ENCODE data around the gene TSPAN33. TPM values are rescaled to one million over a fixed set of nuclear protein-coding genes. Genes with fewer than 3 reads are reported as not detected.

The TSPAN33 gene
- total and polyA plus RNA-seq, 2 of the 13 experiments (the other 11 are each of a cell fraction or from before 2014, with no cell fraction given): 15.3 to 16.5 TPM

DNA sequence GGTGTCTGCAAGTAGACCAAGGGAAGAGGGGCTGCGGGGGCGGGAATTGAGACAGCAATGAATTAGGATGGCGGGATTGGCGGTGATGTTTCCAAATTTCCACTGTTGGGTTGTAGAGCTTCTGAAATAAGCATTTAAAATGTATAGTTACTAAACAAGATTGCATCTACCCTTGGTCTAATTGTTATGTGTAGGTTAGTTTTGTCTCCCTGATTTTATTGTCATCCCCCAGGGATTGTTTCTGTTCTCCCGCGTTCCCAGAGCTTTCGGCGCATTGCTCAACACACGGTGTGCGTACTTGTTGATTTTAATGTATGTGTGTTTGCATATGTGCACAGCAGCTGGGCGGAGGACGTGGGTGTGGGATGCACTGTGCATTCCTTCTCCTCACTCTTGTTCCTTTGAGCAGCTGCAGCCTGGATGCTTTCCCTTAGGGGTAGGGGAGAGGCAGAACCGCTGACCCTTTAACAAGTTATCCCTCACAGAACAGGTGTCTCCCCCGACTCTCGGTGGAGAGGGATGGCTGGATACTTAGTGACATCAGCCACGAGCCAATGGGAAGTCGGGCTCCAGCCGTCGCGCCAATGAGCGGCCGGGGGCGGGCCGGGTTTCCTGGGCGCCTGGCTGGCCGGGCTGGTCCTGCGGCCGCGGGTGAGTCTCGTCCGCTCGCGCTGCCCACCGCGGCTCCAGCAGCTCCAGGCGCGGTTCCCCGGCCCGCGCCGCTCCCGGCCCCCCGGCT lies at the start of gene TSPAN33 (continued):
- TF ChIP-seq LCORL (IDR thresholded peaks at IDR 0.05) (no peak), LCORL (CRISPR knock-in tag; IDR thresholded peaks at IDR 0.05) (no peak), SOX6 (IDR thresholded peaks at IDR 0.05) (no peak), SOX6 (CRISPR knock-in tag; IDR thresholded peaks at IDR 0.05) (peak; percentile 31; the same call in 1 of the 2 replicates), ZNF75D (CRISPR knock-in tag; IDR thresholded peaks at IDR 0.05; ENCODE audit: borderline replicate concordance) (no peak), SRSF9 (IDR thresholded peaks at IDR 0.05; ENCODE audit: borderline replicate concordance, insufficient read depth, low read depth, low read length, poor library complexity, severe bottlenecking) (no peak), TAF15 (IDR thresholded peaks at IDR 0.05; ENCODE audit: low read depth, low read length, poor library complexity, severe bottlenecking) (no peak), SP5 (CRISPR knock-in tag; IDR thresholded peaks at IDR 0.05; ENCODE audit: borderline replicate concordance, low read depth) (no peak), ZSCAN20 (CRISPR knock-in tag; IDR thresholded peaks at IDR 0.05; ENCODE audit: borderline replicate concordance) (no peak), MAF1 (CRISPR knock-in tag; IDR thresholded peaks at IDR 0.05; ENCODE audit: borderline replicate concordance) (no peak), GPN1 (CRISPR knock-in tag; IDR thresholded peaks at IDR 0.05; ENCODE audit: borderline replicate concordance) (no peak), KDM3A (CRISPR knock-in tag; IDR thresholded peaks at IDR 0.05; ENCODE audit: low read depth) (no peak)
- TF ChIP-seq, protein P1, sequence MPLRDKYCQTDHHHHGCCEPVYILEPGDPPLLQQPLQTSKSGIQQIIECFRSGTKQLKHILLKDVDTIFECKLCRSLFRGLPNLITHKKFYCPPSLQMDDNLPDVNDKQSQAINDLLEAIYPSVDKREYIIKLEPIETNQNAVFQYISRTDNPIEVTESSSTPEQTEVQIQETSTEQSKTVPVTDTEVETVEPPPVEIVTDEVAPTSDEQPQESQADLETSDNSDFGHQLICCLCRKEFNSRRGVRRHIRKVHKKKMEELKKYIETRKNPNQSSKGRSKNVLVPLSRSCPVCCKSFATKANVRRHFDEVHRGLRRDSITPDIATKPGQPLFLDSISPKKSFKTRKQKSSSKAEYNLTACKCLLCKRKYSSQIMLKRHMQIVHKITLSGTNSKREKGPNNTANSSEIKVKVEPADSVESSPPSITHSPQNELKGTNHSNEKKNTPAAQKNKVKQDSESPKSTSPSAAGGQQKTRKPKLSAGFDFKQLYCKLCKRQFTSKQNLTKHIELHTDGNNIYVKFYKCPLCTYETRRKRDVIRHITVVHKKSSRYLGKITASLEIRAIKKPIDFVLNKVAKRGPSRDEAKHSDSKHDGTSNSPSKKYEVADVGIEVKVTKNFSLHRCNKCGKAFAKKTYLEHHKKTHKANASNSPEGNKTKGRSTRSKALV (CRISPR knock-in tag; IDR thresholded peaks at IDR 0.05): no peak; the same call in 1 of the 2 replicates
- TF ChIP-seq, protein P2, sequence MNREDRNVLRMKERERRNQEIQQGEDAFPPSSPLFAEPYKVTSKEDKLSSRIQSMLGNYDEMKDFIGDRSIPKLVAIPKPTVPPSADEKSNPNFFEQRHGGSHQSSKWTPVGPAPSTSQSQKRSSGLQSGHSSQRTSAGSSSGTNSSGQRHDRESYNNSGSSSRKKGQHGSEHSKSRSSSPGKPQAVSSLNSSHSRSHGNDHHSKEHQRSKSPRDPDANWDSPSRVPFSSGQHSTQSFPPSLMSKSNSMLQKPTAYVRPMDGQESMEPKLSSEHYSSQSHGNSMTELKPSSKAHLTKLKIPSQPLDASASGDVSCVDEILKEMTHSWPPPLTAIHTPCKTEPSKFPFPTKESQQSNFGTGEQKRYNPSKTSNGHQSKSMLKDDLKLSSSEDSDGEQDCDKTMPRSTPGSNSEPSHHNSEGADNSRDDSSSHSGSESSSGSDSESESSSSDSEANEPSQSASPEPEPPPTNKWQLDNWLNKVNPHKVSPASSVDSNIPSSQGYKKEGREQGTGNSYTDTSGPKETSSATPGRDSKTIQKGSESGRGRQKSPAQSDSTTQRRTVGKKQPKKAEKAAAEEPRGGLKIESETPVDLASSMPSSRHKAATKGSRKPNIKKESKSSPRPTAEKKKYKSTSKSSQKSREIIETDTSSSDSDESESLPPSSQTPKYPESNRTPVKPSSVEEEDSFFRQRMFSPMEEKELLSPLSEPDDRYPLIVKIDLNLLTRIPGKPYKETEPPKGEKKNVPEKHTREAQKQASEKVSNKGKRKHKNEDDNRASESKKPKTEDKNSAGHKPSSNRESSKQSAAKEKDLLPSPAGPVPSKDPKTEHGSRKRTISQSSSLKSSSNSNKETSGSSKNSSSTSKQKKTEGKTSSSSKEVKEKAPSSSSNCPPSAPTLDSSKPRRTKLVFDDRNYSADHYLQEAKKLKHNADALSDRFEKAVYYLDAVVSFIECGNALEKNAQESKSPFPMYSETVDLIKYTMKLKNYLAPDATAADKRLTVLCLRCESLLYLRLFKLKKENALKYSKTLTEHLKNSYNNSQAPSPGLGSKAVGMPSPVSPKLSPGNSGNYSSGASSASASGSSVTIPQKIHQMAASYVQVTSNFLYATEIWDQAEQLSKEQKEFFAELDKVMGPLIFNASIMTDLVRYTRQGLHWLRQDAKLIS (CRISPR knock-in tag; IDR thresholded peaks at IDR 0.05): no peak
- TF ChIP-seq, protein P3, sequence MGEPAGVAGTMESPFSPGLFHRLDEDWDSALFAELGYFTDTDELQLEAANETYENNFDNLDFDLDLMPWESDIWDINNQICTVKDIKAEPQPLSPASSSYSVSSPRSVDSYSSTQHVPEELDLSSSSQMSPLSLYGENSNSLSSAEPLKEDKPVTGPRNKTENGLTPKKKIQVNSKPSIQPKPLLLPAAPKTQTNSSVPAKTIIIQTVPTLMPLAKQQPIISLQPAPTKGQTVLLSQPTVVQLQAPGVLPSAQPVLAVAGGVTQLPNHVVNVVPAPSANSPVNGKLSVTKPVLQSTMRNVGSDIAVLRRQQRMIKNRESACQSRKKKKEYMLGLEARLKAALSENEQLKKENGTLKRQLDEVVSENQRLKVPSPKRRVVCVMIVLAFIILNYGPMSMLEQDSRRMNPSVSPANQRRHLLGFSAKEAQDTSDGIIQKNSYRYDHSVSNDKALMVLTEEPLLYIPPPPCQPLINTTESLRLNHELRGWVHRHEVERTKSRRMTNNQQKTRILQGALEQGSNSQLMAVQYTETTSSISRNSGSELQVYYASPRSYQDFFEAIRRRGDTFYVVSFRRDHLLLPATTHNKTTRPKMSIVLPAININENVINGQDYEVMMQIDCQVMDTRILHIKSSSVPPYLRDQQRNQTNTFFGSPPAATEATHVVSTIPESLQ (CRISPR knock-in tag; conservative IDR thresholded peaks at IDR 0.05): no peak
- TF ChIP-seq, protein P4, sequence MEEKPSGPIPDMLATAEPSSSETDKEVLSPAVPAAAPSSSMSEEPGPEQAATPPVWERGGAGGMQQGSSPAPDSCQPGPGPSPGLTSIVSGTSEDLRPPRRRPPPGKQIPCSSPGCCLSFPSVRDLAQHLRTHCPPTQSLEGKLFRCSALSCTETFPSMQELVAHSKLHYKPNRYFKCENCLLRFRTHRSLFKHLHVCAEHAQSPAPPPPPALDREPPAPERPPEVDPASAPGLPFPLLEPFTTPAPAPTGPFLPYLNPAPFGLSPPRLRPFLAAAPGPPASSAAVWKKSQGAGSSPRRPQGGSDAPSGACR (CRISPR knock-in tag; IDR thresholded peaks at IDR 0.05): no peak
- TF ChIP-seq, protein P5, sequence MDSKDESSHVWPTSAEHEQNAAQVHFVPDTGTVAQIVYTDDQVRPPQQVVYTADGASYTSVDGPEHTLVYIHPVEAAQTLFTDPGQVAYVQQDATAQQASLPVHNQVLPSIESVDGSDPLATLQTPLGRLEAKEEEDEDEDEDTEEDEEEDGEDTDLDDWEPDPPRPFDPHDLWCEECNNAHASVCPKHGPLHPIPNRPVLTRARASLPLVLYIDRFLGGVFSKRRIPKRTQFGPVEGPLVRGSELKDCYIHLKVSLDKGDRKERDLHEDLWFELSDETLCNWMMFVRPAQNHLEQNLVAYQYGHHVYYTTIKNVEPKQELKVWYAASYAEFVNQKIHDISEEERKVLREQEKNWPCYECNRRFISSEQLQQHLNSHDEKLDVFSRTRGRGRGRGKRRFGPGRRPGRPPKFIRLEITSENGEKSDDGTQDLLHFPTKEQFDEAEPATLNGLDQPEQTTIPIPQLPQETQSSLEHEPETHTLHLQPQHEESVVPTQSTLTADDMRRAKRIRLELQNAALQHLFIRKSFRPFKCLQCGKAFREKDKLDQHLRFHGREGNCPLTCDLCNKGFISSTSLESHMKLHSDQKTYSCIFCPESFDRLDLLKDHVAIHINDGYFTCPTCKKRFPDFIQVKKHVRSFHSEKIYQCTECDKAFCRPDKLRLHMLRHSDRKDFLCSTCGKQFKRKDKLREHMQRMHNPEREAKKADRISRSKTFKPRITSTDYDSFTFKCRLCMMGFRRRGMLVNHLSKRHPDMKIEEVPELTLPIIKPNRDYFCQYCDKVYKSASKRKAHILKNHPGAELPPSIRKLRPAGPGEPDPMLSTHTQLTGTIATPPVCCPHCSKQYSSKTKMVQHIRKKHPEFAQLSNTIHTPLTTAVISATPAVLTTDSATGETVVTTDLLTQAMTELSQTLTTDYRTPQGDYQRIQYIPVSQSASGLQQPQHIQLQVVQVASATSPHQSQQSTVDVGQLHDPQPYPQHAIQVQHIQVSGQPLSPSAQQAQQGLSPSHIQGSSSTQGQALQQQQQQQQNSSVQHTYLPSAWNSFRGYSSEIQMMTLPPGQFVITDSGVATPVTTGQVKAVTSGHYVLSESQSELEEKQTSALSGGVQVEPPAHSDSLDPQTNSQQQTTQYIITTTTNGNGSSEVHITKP (CRISPR knock-in tag; IDR thresholded peaks at IDR 0.05; ENCODE audit: low read depth): no peak

Measured in HepG2 (cell line).